Head of caudate nucleus (tissue), 42 donors: ENCODE results near the gene STMN3.
"Not testable (repeated sequence)": the region's sequence is repeated elsewhere in the genome, so short reads cannot be mapped to it uniquely, and the experiment has no call there.

Source experiments
- DNase-seq, 42 donors: peaks; one replicate each; pipeline versions ENCODE4 v3.0.0 to v3.0.0-alpha.2; 2020 to 2021; ENCODE audit warnings: mixed read lengths in 7 of 42
- intact Hi-C: fragments of 100-400 bp; cut with DNase I; formaldehyde crosslinking; loops from one replicate; pipeline ENCODE4 v1.15.0; 2022

Gene STMN3

GRCh38 chr20:63606686-63607085 lies 46.5 kb downstream of the STMN3 start:
- DNase-seq = no peak
- intact Hi-C loops = no loop called here

- intact Hi-C loops = no loop called here
- DNase-seq = no peak
Observed at GRCh38 chr20:63602321-63602720, 50.9 kb downstream of the STMN3 start.

GRCh38 chr20:63601679-63602078 lies 51.5 kb downstream of the STMN3 start:
- DNase-seq, intact Hi-C loops: not testable (repeated sequence)

- DNase-seq = no peak
- intact Hi-C loops = no loop called here
Observed at GRCh38 chr20:63599396-63600050, 53.7 kb downstream of the STMN3 start.

DNA sequence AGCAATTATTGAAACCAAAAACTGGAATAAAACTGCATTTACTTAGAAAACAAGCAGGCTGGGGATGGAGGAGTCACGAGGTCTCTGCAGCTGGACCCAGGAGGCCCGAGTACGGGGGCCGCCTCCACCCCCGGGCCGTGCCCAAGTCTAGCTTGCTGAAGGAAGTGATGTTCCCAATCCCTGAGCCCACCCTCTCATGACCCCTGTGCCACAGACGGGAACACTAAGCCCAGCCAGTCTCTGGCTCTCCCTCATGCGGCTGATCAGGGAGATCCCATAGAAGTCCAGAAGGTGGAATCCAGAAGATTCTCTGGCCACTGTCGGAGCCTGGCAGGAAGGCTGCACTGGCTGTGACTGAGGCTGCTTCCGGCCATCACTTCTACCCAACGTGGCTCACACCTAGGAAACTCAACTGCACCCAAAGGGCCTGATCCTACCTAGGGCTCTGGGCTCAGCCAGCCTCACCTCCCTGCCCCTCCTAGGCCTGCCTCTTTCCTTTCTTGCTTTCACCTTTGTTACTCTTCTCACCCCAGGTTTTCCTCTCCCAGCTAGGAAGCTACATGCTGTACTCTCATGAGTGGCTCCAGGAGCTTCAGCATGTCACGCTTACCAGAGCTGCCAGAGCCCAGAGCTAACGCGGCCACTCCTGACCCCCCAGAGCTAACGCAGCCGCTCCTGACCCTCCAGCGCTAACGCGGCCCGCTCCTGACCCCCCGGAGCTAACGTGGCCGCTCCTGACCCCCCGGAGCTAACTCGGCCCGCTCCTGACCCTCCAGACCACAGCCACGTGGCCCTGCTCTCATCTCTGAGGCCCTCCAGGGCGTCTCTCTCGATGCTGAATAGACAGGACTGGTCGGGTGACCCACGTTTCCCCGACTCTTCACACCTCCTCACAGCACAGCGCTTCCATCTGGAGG lies 54.5 kb downstream of the STMN3 start:
- no peak for DNase-seq
- intact Hi-C loops = no loop called here

GRCh38 chr20:63597651-63598478 lies 55.4 kb downstream of the STMN3 start:
- DNase-seq = no peak
- intact Hi-C loops = no loop called here

DNA sequence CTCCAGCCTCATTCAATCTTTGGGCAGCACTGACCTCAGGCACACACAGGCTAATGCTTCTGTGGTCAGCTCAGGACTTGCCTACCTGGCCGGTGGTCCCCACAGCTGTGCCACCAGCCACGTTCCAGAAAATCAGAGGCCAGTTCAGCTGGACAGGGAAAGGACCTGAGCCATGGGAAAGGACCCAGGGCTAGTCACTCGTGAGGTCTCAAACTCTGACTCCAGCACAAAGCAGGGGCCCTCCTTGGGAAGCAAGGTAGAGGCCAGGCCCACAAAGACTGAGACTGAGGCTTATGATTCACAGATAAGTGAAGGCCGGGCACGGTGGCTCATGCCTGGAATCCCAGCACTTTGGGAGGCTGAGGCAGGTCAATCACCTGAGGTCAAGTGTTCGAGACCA lies 56.8 kb downstream of the STMN3 start:
- intact Hi-C loops = no loop called here
- no peak for DNase-seq

- DNase-seq = no peak
- intact Hi-C loops = no loop called here
Observed at GRCh38 chr20:63595416-63596127, 57.7 kb downstream of the STMN3 start.

- intact Hi-C loops = no loop called here
- DNase-seq = no peak
Observed at GRCh38 chr20:63594043-63594561, 59.1 kb downstream of the STMN3 start.

GRCh38 chr20:63592661-63593060 lies 60.6 kb downstream of the STMN3 start:
- intact Hi-C loops = no loop called here
- DNase-seq = peak in 2 of 42 donors; percentile 25 to 39

GRCh38 chr20:63591786-63592355 lies 61.4 kb downstream of the STMN3 start:
- no peak for DNase-seq
- intact Hi-C loops = no loop called here

- intact Hi-C loops = no loop called here
- no peak for DNase-seq
Observed at GRCh38 chr20:63591147-63591533, 62.1 kb downstream of the STMN3 start.

DNA sequence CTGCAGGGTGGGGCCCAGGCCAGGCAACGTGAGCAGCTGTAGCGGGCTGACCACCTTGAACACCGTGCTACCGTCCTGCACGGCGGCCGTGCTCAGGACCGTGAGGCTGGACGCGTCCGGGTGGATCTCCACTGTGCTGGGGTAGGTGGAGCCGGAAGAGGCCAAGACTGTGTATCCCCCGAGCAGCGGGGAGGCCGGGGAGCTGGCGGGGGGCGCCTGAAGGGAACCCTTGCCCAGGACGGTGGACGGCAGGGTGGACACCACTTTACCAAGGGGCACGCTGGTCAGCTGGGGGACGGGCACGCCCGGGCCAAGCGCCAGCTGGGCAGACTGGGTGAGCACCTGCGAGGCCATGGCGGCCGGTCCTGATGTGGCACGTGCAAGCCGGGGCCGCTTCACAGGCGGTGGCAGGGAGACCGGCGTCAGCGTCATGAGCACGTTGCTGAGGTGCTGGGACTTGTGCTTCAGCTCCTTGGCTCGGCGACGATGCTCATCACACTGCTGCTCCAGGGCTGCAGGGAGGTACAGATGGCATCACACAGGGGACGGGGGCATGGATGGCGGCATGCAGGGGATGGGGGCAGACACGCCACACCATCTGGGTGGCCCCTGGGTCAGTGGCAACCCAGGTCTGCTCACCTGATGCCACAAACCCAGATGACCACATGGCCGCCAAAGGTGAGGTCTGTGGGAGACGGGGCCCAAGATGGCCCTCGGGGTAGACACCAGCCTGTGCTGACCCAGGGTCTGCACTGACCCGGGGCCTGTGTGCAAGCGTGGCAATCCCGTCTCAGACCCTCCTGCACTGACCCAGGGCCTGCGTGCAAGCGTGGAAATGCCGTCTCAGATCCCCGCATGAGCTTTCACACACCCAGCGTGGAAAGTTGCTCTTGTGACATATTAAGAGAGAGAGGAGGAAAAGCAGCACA lies 62.7 kb downstream of the STMN3 start:
- no peak for DNase-seq
- intact Hi-C loops = no loop called here
